CD4-positive, alpha-beta T cell (primary cell): Measurements from ENCODE around the gene MAPK7. TPM values are rescaled to one million over a fixed set of nuclear protein-coding genes. Genes with fewer than 3 reads are reported as not detected.

Experiments used
- ATAC-seq: fragments of 200-7000 bp; cut with Tn5 transposase; one replicate; pipeline ENCODE4 v1.10.0; 2022; ENCODE audit warnings: mild to moderate bottlenecking; ENCODE audit not compliant: poor library complexity
- CTCF ChIA-PET: fragments of 350-600 bp; sonication (Branson Sonifier 250); formaldehyde crosslinking; loops from one replicate; lab custom pipeline; 2021; ENCODE audit warnings: antibody characterized with exemption, inconsistent platforms; lab: Charles Lee
- POLR2A ChIA-PET: fragments of 350-600 bp; sonication (Branson Sonifier 250); formaldehyde crosslinking; loops from one replicate; lab custom pipeline; 2021; ENCODE audit warnings: antibody characterized with exemption, inconsistent platforms; lab: Charles Lee
- DNase-seq, 14 experiments: peaks; one replicate each; pipeline ENCODE4 v3.0.0-alpha.2; 2013 to 2020; ENCODE audit warnings: mixed read lengths in 2 of 14
- H3K27ac ChIP-seq, 2 donors: one replicate each; pipeline versions ENCODE4 v1.5.1 to v1.7.0; 2013; ENCODE audit warnings: low read length in 2 of 2, low read depth in 1 of 2, mild to moderate bottlenecking in 1 of 2
- H3K27me3 ChIP-seq, 2 experiments: 1 replicate in 1 of 2; 2 replicates in 1 of 2; pipeline versions ENCODE4 v1.6.1 to v1.7.0; 2013; ENCODE audit warnings: low read length in 2 of 2, control low read depth in 1 of 2, mild to moderate bottlenecking in 1 of 2, moderate library complexity in 1 of 2; ENCODE audit not compliant: insufficient read depth in 2 of 2, control insufficient read depth in 1 of 2
- H3K36me3 ChIP-seq: one replicate; pipeline ENCODE4 v1.6.1; 2013; ENCODE audit warnings: low read length, control low read depth; ENCODE audit not compliant: insufficient read depth
- H3K4me1 ChIP-seq: one replicate; pipeline ENCODE4 v1.6.1; 2013; ENCODE audit warnings: low read length, control low read depth; ENCODE audit not compliant: insufficient read depth
- H3K4me3 ChIP-seq: one replicate; pipeline ENCODE4 v1.5.1; 2013; ENCODE audit warnings: mild to moderate bottlenecking, low read length, moderate library complexity
- H3K9me3 ChIP-seq, 2 experiments: 1 replicate in 1 of 2; 2 replicates in 1 of 2; pipeline versions ENCODE4 v1.6.1 to v1.7.0; 2013; ENCODE audit warnings: low read length in 2 of 2, mild to moderate bottlenecking in 2 of 2, control low read depth in 1 of 2, moderate library complexity in 1 of 2; ENCODE audit not compliant: control insufficient read depth in 1 of 2, insufficient read depth in 1 of 2
- H3K27ac Mint-ChIP-seq: one replicate; pipeline ENCODE4 v1.8.0; 2020; ENCODE audit warnings: mixed read lengths
- H3K27me3 Mint-ChIP-seq: one replicate; pipeline ENCODE4 v1.8.0; 2021; ENCODE audit warnings: mixed read lengths
- H3K36me3 Mint-ChIP-seq: one replicate; pipeline ENCODE4 v1.8.0; 2021; ENCODE audit warnings: low read depth, mixed read lengths
- H3K4me1 Mint-ChIP-seq: one replicate; pipeline ENCODE4 v1.8.0; 2021; ENCODE audit warnings: low read depth, mixed read lengths
- H3K4me3 Mint-ChIP-seq: one replicate; pipeline ENCODE4 v1.8.0; 2020; ENCODE audit warnings: mild to moderate bottlenecking, mixed read lengths
- H3K9me3 Mint-ChIP-seq: one replicate; pipeline ENCODE4 v1.8.0; 2020; ENCODE audit warnings: mixed read lengths
- intact Hi-C, 2 experiments: fragments of 100-400 bp; cut with DNase I in 1 of 2; cut with micrococcal nuclease in 1 of 2; formaldehyde crosslinking; loops; one replicate each; pipeline versions ENCODE4 v1.15.1 to v1.9.0; 2023 to 2025; cut with DNase I, micrococcal nuclease
- total RNA-seq, 174 experiments: library from RNA in 2 of 174; stranded (reverse) in 2 of 174; gene quantifications; one replicate each; pipeline ENCODE4 v1.2.3 and lab custom pipeline; 2021 to 2026
- TF ChIP-seq, protein P1 (sequence below): fragments of 200-600 bp; IDR thresholded peaks from one replicate; pipeline ENCODE4 v1.8.0; 2022; ENCODE audit warnings: antibody characterized with exemption, mild to moderate bottlenecking

Gene MAPK7
- total RNA-seq, 2 experiments from 2014 or later, result 15.2 to 17.3 TPM

- ATAC-seq (no peak), DNase-seq (no peak)
- Histone ChIP-seq H3K4me1 (peaks cover 11% of the 10 kb centered on the region), H3K4me3 (no peak overlapping the region), H3K27ac (no peak overlapping the region), H3K27me3 (no peaks in the 10 kb centered on the region), H3K36me3 (peaks cover 31% of the 10 kb centered on the region), H3K9me3 (peaks cover 0 to 5% of the 10 kb centered on the region in 2 experiments)
- H3K27me3 Mint-ChIP-seq, result no peaks in the 10 kb centered on the region
- CTCF ChIA-PET, result no interaction called here
- no peaks in the 10 kb centered on the region for H3K4me1 Mint-ChIP-seq
- no peaks in the 10 kb centered on the region for H3K9me3 Mint-ChIP-seq
- no peak overlapping the region for H3K27ac Mint-ChIP-seq
- intact Hi-C loops, result no loop called here
- POLR2A ChIA-PET, result no interaction called here
- TF ChIP-seq, protein P1, sequence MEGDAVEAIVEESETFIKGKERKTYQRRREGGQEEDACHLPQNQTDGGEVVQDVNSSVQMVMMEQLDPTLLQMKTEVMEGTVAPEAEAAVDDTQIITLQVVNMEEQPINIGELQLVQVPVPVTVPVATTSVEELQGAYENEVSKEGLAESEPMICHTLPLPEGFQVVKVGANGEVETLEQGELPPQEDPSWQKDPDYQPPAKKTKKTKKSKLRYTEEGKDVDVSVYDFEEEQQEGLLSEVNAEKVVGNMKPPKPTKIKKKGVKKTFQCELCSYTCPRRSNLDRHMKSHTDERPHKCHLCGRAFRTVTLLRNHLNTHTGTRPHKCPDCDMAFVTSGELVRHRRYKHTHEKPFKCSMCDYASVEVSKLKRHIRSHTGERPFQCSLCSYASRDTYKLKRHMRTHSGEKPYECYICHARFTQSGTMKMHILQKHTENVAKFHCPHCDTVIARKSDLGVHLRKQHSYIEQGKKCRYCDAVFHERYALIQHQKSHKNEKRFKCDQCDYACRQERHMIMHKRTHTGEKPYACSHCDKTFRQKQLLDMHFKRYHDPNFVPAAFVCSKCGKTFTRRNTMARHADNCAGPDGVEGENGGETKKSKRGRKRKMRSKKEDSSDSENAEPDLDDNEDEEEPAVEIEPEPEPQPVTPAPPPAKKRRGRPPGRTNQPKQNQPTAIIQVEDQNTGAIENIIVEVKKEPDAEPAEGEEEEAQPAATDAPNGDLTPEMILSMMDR, result no peak
- H3K4me3 Mint-ChIP-seq, result no peak overlapping the region
- H3K36me3 Mint-ChIP-seq, result peaks cover 53% of the 10 kb centered on the region
Observed at GRCh38 chr17:19382531-19383444, 4.5 kb downstream of the MAPK7 start.

- Mint-ChIP-seq H3K9me3 (no peaks in the 10 kb centered on the region), H3K27ac (no peak overlapping the region), H3K36me3 (peaks cover 47% of the 10 kb centered on the region), H3K27me3 (no peaks in the 10 kb centered on the region), H3K4me1 (no peaks in the 10 kb centered on the region), H3K4me3 (no peak overlapping the region)
- Histone ChIP-seq H3K4me1 (peaks cover 3% of the 10 kb centered on the region), H3K4me3 (no peak overlapping the region), H3K36me3 (peaks cover 31% of the 10 kb centered on the region), H3K9me3 (peaks cover 0 to 5% of the 10 kb centered on the region in 2 experiments), H3K27ac (no peak overlapping the region), H3K27me3 (no peaks in the 10 kb centered on the region)
- DNase-seq (no peak), ATAC-seq (no peak)
- POLR2A ChIA-PET, result no interaction called here
- TF ChIP-seq, protein P1, result no peak
- CTCF ChIA-PET, result interaction anchor here (1.2 kb wide), 1 partner anchor 21 kb away, joined by 3 read pairs; the partner anchor contains the start of gene B9D1
- intact Hi-C loops, result no loop called here
Observed at GRCh38 chr17:19383681-19384470, 5.6 kb downstream of the MAPK7 start.

DNA sequence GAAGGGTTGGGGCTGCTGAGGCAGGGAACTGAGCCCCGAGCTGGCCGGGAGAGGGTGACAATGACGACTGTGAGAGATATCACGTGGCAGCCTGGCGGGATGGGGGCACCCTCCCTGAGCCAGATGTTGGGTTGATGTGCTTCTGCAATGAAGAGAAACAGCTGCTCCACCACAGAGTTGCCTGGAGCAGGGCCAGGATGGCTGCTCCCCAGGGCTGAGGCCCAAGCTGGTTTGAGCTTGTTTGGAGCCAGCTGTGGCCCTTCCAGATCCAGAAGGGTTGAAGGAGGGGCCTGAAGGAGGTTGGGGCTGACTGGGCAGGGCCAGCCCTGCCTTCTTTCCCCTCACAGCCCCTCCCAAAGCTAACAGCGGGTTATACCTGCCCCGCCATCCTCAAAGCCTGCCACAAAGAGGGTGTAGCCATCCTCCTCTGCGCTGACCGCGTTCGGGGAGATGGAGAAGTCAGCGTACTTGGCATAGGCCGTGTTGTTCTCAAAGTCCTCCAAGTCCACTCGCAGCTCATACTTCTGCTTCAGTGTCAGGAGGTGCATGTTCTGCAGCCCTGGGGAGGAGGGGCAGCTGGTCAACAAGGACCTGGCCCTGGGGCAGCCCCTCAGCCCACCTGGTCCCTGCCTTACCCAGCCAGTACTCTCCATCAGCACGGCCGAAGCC is 6.6 kb downstream of the MAPK7 start:
- peaks cover 28% of the 10 kb centered on the region for H3K36me3 ChIP-seq
- H3K27me3 ChIP-seq, result no peaks in the 10 kb centered on the region
- Mint-ChIP-seq H3K9me3 (no peaks in the 10 kb centered on the region), H3K4me1 (no peaks in the 10 kb centered on the region), H3K27ac (no peak overlapping the region), H3K27me3 (no peaks in the 10 kb centered on the region), H3K36me3 (peaks cover 41% of the 10 kb centered on the region), H3K4me3 (no peak overlapping the region)
- TF ChIP-seq, protein P1, result no peak
- no peak overlapping the region for H3K27ac ChIP-seq
- no peak overlapping the region for H3K4me3 ChIP-seq
- DNase-seq (no peak), ATAC-seq (peak; percentile 24)
- H3K9me3 ChIP-seq, result peaks cover 0 to 5% of the 10 kb centered on the region in 2 experiments
- no peaks in the 10 kb centered on the region for H3K4me1 ChIP-seq
- ChIA-PET CTCF (interaction anchor here (1.2 kb wide), 1 partner anchor 22 kb away, joined by 3 read pairs; the partner anchor contains the start of gene B9D1), POLR2A (interaction anchor here (0.7 kb wide), 1 partner anchor 22 kb away, joined by 4 read pairs; the partner anchor contains the start of gene B9D1)
- intact Hi-C loops, result no loop called here
